WTC11 (cell line): ENCODE measurements around the gene OGFOD2. TPM values are rescaled to one million over a fixed set of nuclear protein-coding genes. Genes with fewer than 3 reads are reported as not detected.
"Not testable (repeated sequence)": the region's sequence is repeated elsewhere in the genome, so short reads cannot be mapped to it uniquely, and the experiment has no call there.

Experiments
- ATAC-seq: fragments of 200-7000 bp; cut with Tn5 transposase; 2 replicates; pipeline ENCODE4 v1.10.0; 2021; ENCODE audit warnings: mild to moderate bottlenecking, moderate library complexity
- CTCF ChIA-PET: fragments of 300-600 bp; sonication (Branson Sonifier 250); formaldehyde crosslinking; loops from one replicate; lab custom pipeline; 2021; ENCODE audit warnings: antibody characterized with exemption; lab: Charles Lee
- POLR2A ChIA-PET: fragments of 350-600 bp; sonication (Branson Sonifier 250); formaldehyde crosslinking; loops from one replicate; lab custom pipeline; 2021; ENCODE audit warnings: antibody characterized with exemption; lab: Charles Lee
- DNase-seq: peaks from one replicate; pipeline ENCODE4 v3.0.0; 2021; ENCODE audit warnings: low spot score
- H3K27ac Mint-ChIP-seq: 2 replicates; pipeline ENCODE4 v1.8.0; 2021; ENCODE audit warnings: mixed read lengths
- H3K27me3 Mint-ChIP-seq: 2 replicates; pipeline ENCODE4 v1.8.0; 2021; ENCODE audit warnings: low read depth, mild to moderate bottlenecking, moderate library complexity, mixed read lengths
- H3K36me3 Mint-ChIP-seq: 2 replicates; pipeline ENCODE4 v1.8.0; 2021; ENCODE audit warnings: mixed read lengths
- H3K4me1 Mint-ChIP-seq: 2 replicates; pipeline ENCODE4 v1.8.0; 2022; ENCODE audit warnings: mixed read lengths
- H3K4me3 Mint-ChIP-seq: 2 replicates; pipeline ENCODE4 v1.8.0; 2021; ENCODE audit warnings: mild to moderate bottlenecking, moderate library complexity, mixed read lengths
- H3K9me3 Mint-ChIP-seq: 2 replicates; pipeline ENCODE4 v1.8.0; 2021; ENCODE audit warnings: mixed read lengths
- AR ChIP-seq: fragments of 250-450 bp; sonication (Bioruptor Pico); IDR thresholded peaks from 2 replicates; pipeline ENCODE4 v1.9.0; 2021; ENCODE audit warnings: mild to moderate bottlenecking
- ATF1 ChIP-seq: sonication (generic); formaldehyde crosslinking; IDR thresholded peaks from 2 replicates; pipeline ENCODE4 v1.8.1; 2023; ENCODE audit warnings: mild to moderate bottlenecking, moderate library complexity, missing genetic modification reagents
- GABPB1 ChIP-seq: sonication (generic); formaldehyde crosslinking; IDR thresholded peaks from 2 replicates; pipeline ENCODE4 v1.8.1; 2023; ENCODE audit warnings: mild to moderate bottlenecking, missing genetic modification reagents
- GTF2I ChIP-seq: fragments of 250-450 bp; sonication (Bioruptor Pico); conservative IDR thresholded peaks from 2 replicates; pipeline ENCODE4 v1.4.0; 2021; ENCODE audit warnings: mild to moderate bottlenecking
- MAX ChIP-seq: sonication (generic); formaldehyde crosslinking; IDR thresholded peaks from 2 replicates; pipeline ENCODE4 v1.8.0; 2022; ENCODE audit warnings: mild to moderate bottlenecking, missing genetic modification reagents
- MYBL2 ChIP-seq: sonication (generic); formaldehyde crosslinking; IDR thresholded peaks from 2 replicates; pipeline ENCODE4 v1.8.1; 2023; ENCODE audit warnings: mild to moderate bottlenecking, moderate library complexity, missing genetic modification reagents
- PRRX2 ChIP-seq: fragments of 250-450 bp; sonication (Bioruptor Pico); IDR thresholded peaks from 2 replicates; pipeline ENCODE4 v1.8.0; 2021; ENCODE audit warnings: mild to moderate bottlenecking
- RORB ChIP-seq: fragments of 250-450 bp; sonication (Bioruptor Pico); IDR thresholded peaks from 2 replicates; pipeline ENCODE4 v1.9.0; 2021; ENCODE audit warnings: mild to moderate bottlenecking
- SOX15 ChIP-seq: fragments of 250-450 bp; sonication (Bioruptor Pico); IDR thresholded peaks from 2 replicates; pipeline ENCODE4 v1.9.0; 2021; ENCODE audit warnings: mild to moderate bottlenecking
- SP1 ChIP-seq: sonication (generic); formaldehyde crosslinking; conservative IDR thresholded peaks from 2 replicates; pipeline ENCODE4 v1.8.1; 2022; ENCODE audit warnings: missing genetic modification reagents
- ZNF121 ChIP-seq: sonication (generic); formaldehyde crosslinking; IDR thresholded peaks from 2 replicates; pipeline ENCODE4 v1.8.0; 2023; ENCODE audit warnings: missing genetic modification reagents
- ZNF138 ChIP-seq: sonication (generic); formaldehyde crosslinking; conservative IDR thresholded peaks from 2 replicates; pipeline ENCODE4 v1.8.1; 2022; ENCODE audit warnings: mild to moderate bottlenecking, moderate library complexity, missing genetic modification reagents
- ZNF317 ChIP-seq: sonication (generic); formaldehyde crosslinking; IDR thresholded peaks from 2 replicates; pipeline ENCODE4 v1.8.1; 2023; ENCODE audit warnings: low read depth, mild to moderate bottlenecking, moderate library complexity, missing genetic modification reagents, borderline replicate concordance
- ZNF423 ChIP-seq: fragments of 250-450 bp; sonication (Bioruptor Pico); IDR thresholded peaks from 2 replicates; pipeline ENCODE4 v2.1.2; 2022; ENCODE audit warnings: mild to moderate bottlenecking, moderate library complexity
- ZNF512 ChIP-seq: sonication (generic); formaldehyde crosslinking; IDR thresholded peaks from 2 replicates; pipeline ENCODE4 v1.8.1; 2022; ENCODE audit warnings: missing genetic modification reagents, borderline replicate concordance
- total RNA-seq: library from RNA; stranded (reverse); gene quantifications from 3 replicates; pipeline ENCODE4 v1.2.3, GENCODE V29; 2021
- TF ChIP-seq, protein P1 (sequence below): sonication (generic); formaldehyde crosslinking; IDR thresholded peaks from 2 replicates; pipeline ENCODE4 v1.8.1; 2022; ENCODE audit warnings: low read depth, mild to moderate bottlenecking, moderate library complexity, missing genetic modification reagents, borderline replicate concordance
- TF ChIP-seq, protein P2 (sequence below): fragments of 250-450 bp; sonication (Bioruptor Pico); IDR thresholded peaks from 2 replicates; pipeline ENCODE4 v1.8.0; 2021; ENCODE audit warnings: mild to moderate bottlenecking
- TF ChIP-seq, protein P3 (sequence below): sonication (generic); formaldehyde crosslinking; IDR thresholded peaks from 2 replicates; pipeline ENCODE4 v1.8.1; 2023; ENCODE audit warnings: mild to moderate bottlenecking, moderate library complexity, missing genetic modification reagents

Gene OGFOD2
- total RNA-seq, 1 experiment from 2014 or later = 28.1 TPM

DNA sequence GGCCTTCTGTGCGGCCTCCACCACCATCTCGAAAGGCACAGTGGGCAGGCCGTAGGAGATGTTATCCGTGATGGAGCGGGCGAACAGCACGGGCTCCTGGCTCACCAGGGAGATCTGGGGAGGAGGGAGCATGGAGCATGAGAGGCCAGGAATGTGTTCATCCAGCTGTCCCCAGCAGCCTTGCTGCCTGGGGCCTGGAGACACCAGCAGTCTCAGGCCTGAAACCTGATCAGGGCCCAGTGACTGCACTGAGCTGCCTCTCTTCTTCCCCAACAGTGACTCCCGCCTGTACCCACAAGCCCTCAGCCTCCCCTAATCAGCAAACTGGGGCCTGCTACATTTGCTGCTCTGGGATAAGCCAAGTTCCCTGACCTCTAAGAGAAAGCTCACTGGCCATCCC lies 39.7 kb upstream of the OGFOD2 start (continued):
- TF ChIP-seq ATF1 (CRISPR knock-in tag) (no peak), PRRX2 (CRISPR knock-in tag) (no peak)
- TF ChIP-seq, protein P1, sequence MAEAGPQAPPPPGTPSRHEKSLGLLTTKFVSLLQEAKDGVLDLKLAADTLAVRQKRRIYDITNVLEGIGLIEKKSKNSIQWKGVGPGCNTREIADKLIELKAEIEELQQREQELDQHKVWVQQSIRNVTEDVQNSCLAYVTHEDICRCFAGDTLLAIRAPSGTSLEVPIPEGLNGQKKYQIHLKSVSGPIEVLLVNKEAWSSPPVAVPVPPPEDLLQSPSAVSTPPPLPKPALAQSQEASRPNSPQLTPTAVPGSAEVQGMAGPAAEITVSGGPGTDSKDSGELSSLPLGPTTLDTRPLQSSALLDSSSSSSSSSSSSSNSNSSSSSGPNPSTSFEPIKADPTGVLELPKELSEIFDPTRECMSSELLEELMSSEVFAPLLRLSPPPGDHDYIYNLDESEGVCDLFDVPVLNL (CRISPR knock-in tag) = no peak
- TF ChIP-seq, protein P2, sequence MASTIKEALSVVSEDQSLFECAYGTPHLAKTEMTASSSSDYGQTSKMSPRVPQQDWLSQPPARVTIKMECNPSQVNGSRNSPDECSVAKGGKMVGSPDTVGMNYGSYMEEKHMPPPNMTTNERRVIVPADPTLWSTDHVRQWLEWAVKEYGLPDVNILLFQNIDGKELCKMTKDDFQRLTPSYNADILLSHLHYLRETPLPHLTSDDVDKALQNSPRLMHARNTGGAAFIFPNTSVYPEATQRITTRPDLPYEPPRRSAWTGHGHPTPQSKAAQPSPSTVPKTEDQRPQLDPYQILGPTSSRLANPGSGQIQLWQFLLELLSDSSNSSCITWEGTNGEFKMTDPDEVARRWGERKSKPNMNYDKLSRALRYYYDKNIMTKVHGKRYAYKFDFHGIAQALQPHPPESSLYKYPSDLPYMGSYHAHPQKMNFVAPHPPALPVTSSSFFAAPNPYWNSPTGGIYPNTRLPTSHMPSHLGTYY = no peak

GRCh38 chr12:122937622-122938091 lies 37.4 kb upstream of the OGFOD2 start:
- DNase-seq (no peak), ATAC-seq (no peak)
- no peak overlapping the region for H3K27ac Mint-ChIP-seq
- H3K36me3 Mint-ChIP-seq = no peaks in the 10 kb centered on the region
- no peak overlapping the region for H3K4me3 Mint-ChIP-seq
- ChIA-PET CTCF (no interaction called here), POLR2A (no interaction called here)
- H3K4me1 Mint-ChIP-seq = no peaks in the 10 kb centered on the region
- H3K9me3 Mint-ChIP-seq = no peaks in the 10 kb centered on the region
- TF ChIP-seq, protein P2 = no peak
- TF ChIP-seq RORB (CRISPR knock-in tag) = no peak
- TF ChIP-seq SP1 (CRISPR knock-in tag) = no peak
- TF ChIP-seq, all 79 proteins: peak for 0
- H3K27me3 Mint-ChIP-seq = no peaks in the 10 kb centered on the region

DNA sequence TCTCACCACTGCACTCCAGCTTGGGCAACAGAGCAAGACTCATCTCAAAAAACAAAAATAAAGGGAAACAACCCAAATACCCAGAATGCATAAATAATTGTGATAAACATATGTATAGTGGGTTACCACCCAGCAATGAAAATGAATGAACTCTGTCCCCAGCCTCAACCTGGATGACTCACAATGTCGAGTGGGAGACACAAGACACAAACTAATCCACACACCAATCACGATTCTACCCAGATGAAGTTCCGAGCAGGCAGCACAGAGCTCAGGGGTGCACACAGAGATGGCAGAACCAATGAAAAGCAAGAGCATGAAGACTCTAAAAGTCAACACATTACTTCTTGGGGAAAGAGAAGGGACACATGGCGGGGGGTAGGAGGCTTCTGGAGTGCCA lies 35.9 kb upstream of the OGFOD2 start:
- no peak for DNase-seq
- Mint-ChIP-seq H3K27ac (no peak overlapping the region), H3K4me1 (no peaks in the 10 kb centered on the region), H3K9me3 (no peaks in the 10 kb centered on the region), H3K36me3 (no peaks in the 10 kb centered on the region), H3K27me3 (no peaks in the 10 kb centered on the region), H3K4me3 (no peak overlapping the region)
- TF ChIP-seq GABPB1 (CRISPR knock-in tag) (no peak), SOX15 (CRISPR knock-in tag) (no peak), ZNF423 (CRISPR knock-in tag) (no peak), MYBL2 (no peak), ZNF121 (CRISPR knock-in tag) (no peak)
- TF ChIP-seq, protein P3, sequence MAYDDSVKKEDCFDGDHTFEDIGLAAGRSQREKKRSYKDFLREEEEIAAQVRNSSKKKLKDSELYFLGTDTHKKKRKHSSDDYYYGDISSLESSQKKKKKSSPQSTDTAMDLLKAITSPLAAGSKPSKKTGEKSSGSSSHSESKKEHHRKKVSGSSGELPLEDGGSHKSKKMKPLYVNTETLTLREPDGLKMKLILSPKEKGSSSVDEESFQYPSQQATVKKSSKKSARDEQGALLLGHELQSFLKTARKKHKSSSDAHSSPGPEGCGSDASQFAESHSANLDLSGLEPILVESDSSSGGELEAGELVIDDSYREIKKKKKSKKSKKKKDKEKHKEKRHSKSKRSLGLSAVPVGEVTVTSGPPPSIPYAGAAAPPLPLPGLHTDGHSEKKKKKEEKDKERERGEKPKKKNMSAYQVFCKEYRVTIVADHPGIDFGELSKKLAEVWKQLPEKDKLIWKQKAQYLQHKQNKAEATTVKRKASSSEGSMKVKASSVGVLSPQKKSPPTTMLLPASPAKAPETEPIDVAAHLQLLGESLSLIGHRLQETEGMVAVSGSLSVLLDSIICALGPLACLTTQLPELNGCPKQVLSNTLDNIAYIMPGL (CRISPR knock-in tag) = no peak
- ATAC-seq = no peak
- POLR2A ChIA-PET = no interaction called here
- CTCF ChIA-PET = no interaction called here

DNA sequence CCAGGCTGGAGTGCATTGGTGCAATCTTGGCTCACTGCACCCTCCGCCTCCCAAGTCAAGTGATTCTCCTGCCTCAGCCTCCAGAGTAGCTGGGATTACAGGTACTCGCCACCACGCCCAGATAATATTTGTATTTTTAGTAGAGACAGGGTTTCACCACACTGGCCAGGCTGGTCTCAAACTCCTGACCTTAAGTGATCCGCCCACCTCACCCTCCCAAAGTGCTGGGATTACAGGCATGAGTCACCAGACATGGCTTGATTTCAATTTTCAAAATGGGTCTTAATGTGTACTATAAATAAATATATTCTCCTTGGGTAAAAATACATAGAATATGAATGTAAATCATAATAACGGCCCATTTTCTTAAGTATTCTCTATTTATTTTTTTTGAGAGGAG lies 33.7 kb upstream of the OGFOD2 start:
- CTCF ChIA-PET = interaction anchor here (0.9 kb wide), 1 partner anchor 12 kb away, joined by 3 read pairs; no protein-coding TSS in a partner anchor
- ATAC-seq = not testable (repeated sequence)

GRCh38 chr12:122942637-122943036 lies 32.4 kb upstream of the OGFOD2 start:
- Mint-ChIP-seq H3K36me3 (no peaks in the 10 kb centered on the region), H3K27ac (no peak overlapping the region), H3K27me3 (no peaks in the 10 kb centered on the region), H3K9me3 (no peaks in the 10 kb centered on the region), H3K4me1 (no peaks in the 10 kb centered on the region), H3K4me3 (no peak overlapping the region)
- POLR2A ChIA-PET = no interaction called here
- CTCF ChIA-PET = interaction anchor here (1.0 kb wide), 1 partner anchor 75 kb away, joined by 3 read pairs; no protein-coding TSS in a partner anchor
- no peak for ATAC-seq
- no peak for DNase-seq
- TF ChIP-seq MAX (CRISPR knock-in tag) (no peak), ZNF512 (CRISPR knock-in tag) (no peak), ZNF138 (CRISPR knock-in tag) (no peak), ZNF317 (CRISPR knock-in tag) (no peak), SP1 (CRISPR knock-in tag) (no peak), AR (CRISPR knock-in tag) (no peak), GTF2I (CRISPR knock-in tag) (no peak)

More for the DNA sequence above, 33.7 kb upstream of the OGFOD2 start:
- DNase-seq, H3K4me1 Mint-ChIP-seq, H3K27me3 Mint-ChIP-seq, H3K36me3 Mint-ChIP-seq, H3K4me3 Mint-ChIP-seq, H3K9me3 Mint-ChIP-seq, H3K27ac Mint-ChIP-seq, POLR2A ChIA-PET: not testable (repeated sequence)
